WTC11 (cell line): Measurements from ENCODE around the gene SLC13A3. TPM values are rescaled to one million over a fixed set of nuclear protein-coding genes. Genes with fewer than 3 reads are reported as not detected.

Source experiments
- ATAC-seq: fragments of 200-7000 bp; cut with Tn5 transposase; 2 replicates; pipeline ENCODE4 v1.10.0; 2021; ENCODE audit warnings: mild to moderate bottlenecking, moderate library complexity
- CTCF ChIA-PET: fragments of 300-600 bp; sonication (Branson Sonifier 250); formaldehyde crosslinking; loops from one replicate; lab custom pipeline; 2021; ENCODE audit warnings: antibody characterized with exemption; lab: Charles Lee
- POLR2A ChIA-PET: fragments of 350-600 bp; sonication (Branson Sonifier 250); formaldehyde crosslinking; loops from one replicate; lab custom pipeline; 2021; ENCODE audit warnings: antibody characterized with exemption; lab: Charles Lee
- DNase-seq: peaks from one replicate; pipeline ENCODE4 v3.0.0; 2021; ENCODE audit warnings: low spot score
- H3K27ac Mint-ChIP-seq: 2 replicates; pipeline ENCODE4 v1.8.0; 2021; ENCODE audit warnings: mixed read lengths
- H3K27me3 Mint-ChIP-seq: 2 replicates; pipeline ENCODE4 v1.8.0; 2021; ENCODE audit warnings: low read depth, mild to moderate bottlenecking, moderate library complexity, mixed read lengths
- H3K36me3 Mint-ChIP-seq: 2 replicates; pipeline ENCODE4 v1.8.0; 2021; ENCODE audit warnings: mixed read lengths
- H3K4me1 Mint-ChIP-seq: 2 replicates; pipeline ENCODE4 v1.8.0; 2022; ENCODE audit warnings: mixed read lengths
- H3K4me3 Mint-ChIP-seq: 2 replicates; pipeline ENCODE4 v1.8.0; 2021; ENCODE audit warnings: mild to moderate bottlenecking, moderate library complexity, mixed read lengths
- H3K9me3 Mint-ChIP-seq: 2 replicates; pipeline ENCODE4 v1.8.0; 2021; ENCODE audit warnings: mixed read lengths
- ELF4 ChIP-seq: sonication (generic); formaldehyde crosslinking; IDR thresholded peaks from 2 replicates; pipeline ENCODE4 v1.8.1; 2022; ENCODE audit warnings: low read depth, mild to moderate bottlenecking, moderate library complexity, missing genetic modification reagents
- ETV6 ChIP-seq: sonication (generic); formaldehyde crosslinking; IDR thresholded peaks from 2 replicates; pipeline ENCODE4 v1.8.1; 2022; ENCODE audit warnings: mild to moderate bottlenecking, missing genetic modification reagents
- FOXJ3 ChIP-seq: sonication (generic); formaldehyde crosslinking; IDR thresholded peaks from 2 replicates; pipeline ENCODE4 v1.9.0; 2021; ENCODE audit warnings: missing genetic modification reagents, mild to moderate bottlenecking, borderline replicate concordance
- IRF2 ChIP-seq: sonication (generic); formaldehyde crosslinking; IDR thresholded peaks from 2 replicates; pipeline ENCODE4 v1.8.0; 2022; ENCODE audit warnings: low read depth, missing genetic modification reagents, borderline replicate concordance
- NFE2L1 ChIP-seq: sonication (generic); formaldehyde crosslinking; IDR thresholded peaks from 2 replicates; pipeline ENCODE4 v1.8.1; 2023; ENCODE audit warnings: missing genetic modification reagents
- SOX15 ChIP-seq: fragments of 250-450 bp; sonication (Bioruptor Pico); IDR thresholded peaks from 2 replicates; pipeline ENCODE4 v1.9.0; 2021; ENCODE audit warnings: mild to moderate bottlenecking
- ZNF121 ChIP-seq: sonication (generic); formaldehyde crosslinking; IDR thresholded peaks from 2 replicates; pipeline ENCODE4 v1.8.0; 2023; ENCODE audit warnings: missing genetic modification reagents
- ZNF671 ChIP-seq: fragments of 250-450 bp; sonication (Bioruptor Pico); IDR thresholded peaks from 2 replicates; pipeline ENCODE4 v1.8.0; 2021; ENCODE audit warnings: mild to moderate bottlenecking
- total RNA-seq: library from RNA; stranded (reverse); gene quantifications from 3 replicates; pipeline ENCODE4 v1.2.3, GENCODE V29; 2021
- TF ChIP-seq, protein P1 (sequence below): sonication (generic); formaldehyde crosslinking; conservative IDR thresholded peaks from 2 replicates; pipeline ENCODE4 v1.8.1; 2022; ENCODE audit warnings: mild to moderate bottlenecking, missing genetic modification reagents
- TF ChIP-seq, protein P2 (sequence below): fragments of 250-450 bp; sonication (Bioruptor Pico); IDR thresholded peaks from 2 replicates; pipeline ENCODE4 v2.1.2; 2022; ENCODE audit warnings: mild to moderate bottlenecking, moderate library complexity
- TF ChIP-seq, protein P3 (sequence below): sonication (generic); formaldehyde crosslinking; IDR thresholded peaks from 2 replicates; pipeline ENCODE4 v1.8.1; 2023; ENCODE audit warnings: mild to moderate bottlenecking, moderate library complexity, missing genetic modification reagents
- TF ChIP-seq, protein P4 (sequence below): sonication (generic); formaldehyde crosslinking; IDR thresholded peaks from 2 replicates; pipeline ENCODE4 v1.8.0; 2022; ENCODE audit warnings: mild to moderate bottlenecking, missing genetic modification reagents
- TF ChIP-seq, protein P5 (sequence below): sonication (generic); formaldehyde crosslinking; IDR thresholded peaks from 2 replicates; pipeline ENCODE4 v1.8.0; 2023; ENCODE audit warnings: missing genetic modification reagents
- TF ChIP-seq, protein P6 (sequence below): fragments of 250-450 bp; sonication (Bioruptor Pico); IDR thresholded peaks from 2 replicates; pipeline ENCODE4 v1.9.0; 2021; ENCODE audit warnings: mild to moderate bottlenecking
- TF ChIP-seq, protein P7 (sequence below): fragments of 200-600 bp; IDR thresholded peaks from 2 replicates; pipeline ENCODE4 v1.8.0; 2022; ENCODE audit warnings: antibody characterized with exemption
- TF ChIP-seq, protein P8 (sequence below): sonication (generic); formaldehyde crosslinking; IDR thresholded peaks from 2 replicates; pipeline ENCODE4 v1.8.0; 2022; ENCODE audit warnings: missing genetic modification reagents

SLC13A3 gene
- total RNA-seq, 1 experiment from 2014 or later = 10.6 TPM

DNA sequence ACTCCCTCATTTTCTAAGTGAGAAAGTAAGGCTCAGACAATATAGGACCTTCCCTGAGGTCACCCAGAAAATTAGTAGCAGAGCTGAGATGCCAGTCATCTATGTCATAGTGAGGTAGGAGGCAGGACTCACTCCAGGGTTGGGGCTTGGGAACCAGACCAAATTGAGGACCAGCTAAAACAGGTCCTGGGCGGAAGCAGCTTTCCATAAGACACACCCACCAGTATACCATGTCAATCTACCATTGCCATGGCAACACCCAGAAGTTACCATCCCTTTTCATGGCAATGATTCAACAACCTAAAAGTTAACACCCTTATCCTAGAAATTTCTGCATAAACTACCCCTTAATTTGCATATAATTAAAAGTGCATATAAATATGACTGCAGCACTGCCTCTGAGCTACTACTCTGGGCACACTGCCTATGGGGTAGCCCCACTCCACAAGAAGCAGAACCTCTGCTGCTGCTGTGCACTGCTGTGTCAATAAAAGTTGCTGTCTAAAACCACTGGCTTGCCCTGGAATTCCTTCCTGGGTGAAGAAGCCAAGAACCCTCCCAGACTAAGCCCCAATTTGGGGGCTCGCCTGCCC is 70.5 kb downstream of the SLC13A3 start:
- DNase-seq (no peak), ATAC-seq (no peak)
- peaks cover 2% of the 10 kb centered on the region; the same call in 1 of the 2 replicates for H3K27me3 Mint-ChIP-seq
- ChIA-PET POLR2A (no interaction called here), CTCF (interaction anchor here (3.8 kb wide), 1 partner anchor 18 kb away, joined by 34 read pairs; no protein-coding TSS in a partner anchor)
- peaks cover 23% of the 10 kb centered on the region for H3K9me3 Mint-ChIP-seq
- H3K36me3 Mint-ChIP-seq = peaks cover 22% of the 10 kb centered on the region
- peaks cover 26% of the 10 kb centered on the region for H3K4me1 Mint-ChIP-seq
- H3K4me3 Mint-ChIP-seq = no peak overlapping the region
- no peak overlapping the region for H3K27ac Mint-ChIP-seq
- TF ChIP-seq SOX15 (CRISPR knock-in tag) = no peak

DNA sequence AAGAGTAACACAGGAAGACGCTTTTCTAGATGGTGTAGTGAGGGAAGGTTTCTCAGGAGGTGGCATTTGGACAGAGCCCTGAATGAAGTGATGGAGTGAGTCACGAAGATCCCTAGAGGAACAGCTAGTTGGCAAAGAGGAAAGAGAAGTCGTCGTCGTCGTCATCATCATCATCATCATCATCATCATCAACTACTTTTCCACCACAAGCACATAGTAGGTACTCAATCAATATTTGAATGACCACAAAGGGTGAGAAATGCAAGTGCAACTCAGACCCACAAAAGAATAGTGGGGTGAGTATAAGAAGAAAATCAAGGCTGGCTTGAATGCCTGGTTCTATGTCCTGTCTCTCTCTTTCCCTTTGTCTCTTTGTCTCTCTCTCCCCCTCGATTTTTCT is 72.5 kb downstream of the SLC13A3 start:
- no peak for DNase-seq
- peaks cover 11% of the 10 kb centered on the region for H3K4me1 Mint-ChIP-seq

DNA sequence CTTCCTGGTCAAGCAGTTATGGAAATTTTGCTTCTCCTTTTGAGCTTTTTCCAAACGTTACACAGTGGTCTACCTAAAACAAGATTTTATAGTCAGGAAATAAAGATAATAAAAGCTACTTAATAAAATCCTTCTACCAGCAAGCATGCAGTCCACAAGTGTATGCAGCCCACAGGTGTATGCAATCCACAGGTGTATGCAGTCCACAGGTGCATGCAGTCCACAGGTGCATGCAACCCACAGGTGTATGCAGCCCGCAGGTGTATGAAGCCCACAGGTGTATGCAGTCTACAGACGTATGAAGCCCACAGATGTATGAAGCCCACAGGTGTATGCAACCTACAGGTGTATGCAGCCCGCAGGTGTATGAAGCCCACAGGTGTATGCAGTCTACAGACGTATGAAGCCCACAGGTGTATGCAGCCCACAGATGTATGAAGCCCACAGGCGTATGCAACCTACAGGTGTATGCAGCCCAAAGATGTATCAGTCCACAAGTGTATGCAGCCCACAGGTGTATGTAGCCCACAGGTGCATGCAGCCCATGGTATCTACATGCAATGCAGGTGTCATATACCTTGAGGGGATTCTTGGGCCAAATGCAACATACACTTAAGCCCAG is 74.4 kb downstream of the SLC13A3 start:
- Mint-ChIP-seq H3K27ac (no peak overlapping the region), H3K4me3 (no peak overlapping the region), H3K36me3 (peaks cover 18% of the 10 kb centered on the region), H3K27me3 (no peaks in the 10 kb centered on the region), H3K9me3 (peaks cover 23% of the 10 kb centered on the region), H3K4me1 (no peaks in the 10 kb centered on the region)
- CTCF ChIA-PET = no interaction called here
- ATAC-seq (no peak), DNase-seq (no peak)
- POLR2A ChIA-PET = no interaction called here
- no peak for TF ChIP-seq SOX15 (CRISPR knock-in tag)
- TF ChIP-seq, protein P1, sequence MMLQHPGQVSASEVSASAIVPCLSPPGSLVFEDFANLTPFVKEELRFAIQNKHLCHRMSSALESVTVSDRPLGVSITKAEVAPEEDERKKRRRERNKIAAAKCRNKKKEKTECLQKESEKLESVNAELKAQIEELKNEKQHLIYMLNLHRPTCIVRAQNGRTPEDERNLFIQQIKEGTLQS = no peak
- TF ChIP-seq, protein P2, sequence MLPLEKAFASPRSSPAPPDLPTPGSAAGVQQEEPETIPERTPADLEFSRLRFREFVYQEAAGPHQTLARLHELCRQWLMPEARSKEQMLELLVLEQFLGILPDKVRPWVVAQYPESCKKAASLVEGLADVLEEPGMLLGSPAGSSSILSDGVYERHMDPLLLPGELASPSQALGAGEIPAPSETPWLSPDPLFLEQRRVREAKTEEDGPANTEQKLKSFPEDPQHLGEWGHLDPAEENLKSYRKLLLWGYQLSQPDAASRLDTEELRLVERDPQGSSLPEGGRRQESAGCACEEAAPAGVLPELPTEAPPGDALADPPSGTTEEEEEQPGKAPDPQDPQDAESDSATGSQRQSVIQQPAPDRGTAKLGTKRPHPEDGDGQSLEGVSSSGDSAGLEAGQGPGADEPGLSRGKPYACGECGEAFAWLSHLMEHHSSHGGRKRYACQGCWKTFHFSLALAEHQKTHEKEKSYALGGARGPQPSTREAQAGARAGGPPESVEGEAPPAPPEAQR (CRISPR knock-in tag) = no peak
- no peak for TF ChIP-seq ETV6
- no peak for TF ChIP-seq IRF2 (CRISPR knock-in tag)
- TF ChIP-seq, protein P3, sequence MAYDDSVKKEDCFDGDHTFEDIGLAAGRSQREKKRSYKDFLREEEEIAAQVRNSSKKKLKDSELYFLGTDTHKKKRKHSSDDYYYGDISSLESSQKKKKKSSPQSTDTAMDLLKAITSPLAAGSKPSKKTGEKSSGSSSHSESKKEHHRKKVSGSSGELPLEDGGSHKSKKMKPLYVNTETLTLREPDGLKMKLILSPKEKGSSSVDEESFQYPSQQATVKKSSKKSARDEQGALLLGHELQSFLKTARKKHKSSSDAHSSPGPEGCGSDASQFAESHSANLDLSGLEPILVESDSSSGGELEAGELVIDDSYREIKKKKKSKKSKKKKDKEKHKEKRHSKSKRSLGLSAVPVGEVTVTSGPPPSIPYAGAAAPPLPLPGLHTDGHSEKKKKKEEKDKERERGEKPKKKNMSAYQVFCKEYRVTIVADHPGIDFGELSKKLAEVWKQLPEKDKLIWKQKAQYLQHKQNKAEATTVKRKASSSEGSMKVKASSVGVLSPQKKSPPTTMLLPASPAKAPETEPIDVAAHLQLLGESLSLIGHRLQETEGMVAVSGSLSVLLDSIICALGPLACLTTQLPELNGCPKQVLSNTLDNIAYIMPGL (CRISPR knock-in tag) = no peak
- TF ChIP-seq, protein P4, sequence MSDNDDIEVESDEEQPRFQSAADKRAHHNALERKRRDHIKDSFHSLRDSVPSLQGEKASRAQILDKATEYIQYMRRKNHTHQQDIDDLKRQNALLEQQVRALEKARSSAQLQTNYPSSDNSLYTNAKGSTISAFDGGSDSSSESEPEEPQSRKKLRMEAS = no peak
- no peak for TF ChIP-seq NFE2L1 (CRISPR knock-in tag)
- TF ChIP-seq, protein P5, sequence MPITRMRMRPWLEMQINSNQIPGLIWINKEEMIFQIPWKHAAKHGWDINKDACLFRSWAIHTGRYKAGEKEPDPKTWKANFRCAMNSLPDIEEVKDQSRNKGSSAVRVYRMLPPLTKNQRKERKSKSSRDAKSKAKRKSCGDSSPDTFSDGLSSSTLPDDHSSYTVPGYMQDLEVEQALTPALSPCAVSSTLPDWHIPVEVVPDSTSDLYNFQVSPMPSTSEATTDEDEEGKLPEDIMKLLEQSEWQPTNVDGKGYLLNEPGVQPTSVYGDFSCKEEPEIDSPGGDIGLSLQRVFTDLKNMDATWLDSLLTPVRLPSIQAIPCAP (CRISPR knock-in tag) = no peak
- no peak for TF ChIP-seq ELF4
- TF ChIP-seq ZNF671 (CRISPR knock-in tag) = no peak
- TF ChIP-seq, protein P6, sequence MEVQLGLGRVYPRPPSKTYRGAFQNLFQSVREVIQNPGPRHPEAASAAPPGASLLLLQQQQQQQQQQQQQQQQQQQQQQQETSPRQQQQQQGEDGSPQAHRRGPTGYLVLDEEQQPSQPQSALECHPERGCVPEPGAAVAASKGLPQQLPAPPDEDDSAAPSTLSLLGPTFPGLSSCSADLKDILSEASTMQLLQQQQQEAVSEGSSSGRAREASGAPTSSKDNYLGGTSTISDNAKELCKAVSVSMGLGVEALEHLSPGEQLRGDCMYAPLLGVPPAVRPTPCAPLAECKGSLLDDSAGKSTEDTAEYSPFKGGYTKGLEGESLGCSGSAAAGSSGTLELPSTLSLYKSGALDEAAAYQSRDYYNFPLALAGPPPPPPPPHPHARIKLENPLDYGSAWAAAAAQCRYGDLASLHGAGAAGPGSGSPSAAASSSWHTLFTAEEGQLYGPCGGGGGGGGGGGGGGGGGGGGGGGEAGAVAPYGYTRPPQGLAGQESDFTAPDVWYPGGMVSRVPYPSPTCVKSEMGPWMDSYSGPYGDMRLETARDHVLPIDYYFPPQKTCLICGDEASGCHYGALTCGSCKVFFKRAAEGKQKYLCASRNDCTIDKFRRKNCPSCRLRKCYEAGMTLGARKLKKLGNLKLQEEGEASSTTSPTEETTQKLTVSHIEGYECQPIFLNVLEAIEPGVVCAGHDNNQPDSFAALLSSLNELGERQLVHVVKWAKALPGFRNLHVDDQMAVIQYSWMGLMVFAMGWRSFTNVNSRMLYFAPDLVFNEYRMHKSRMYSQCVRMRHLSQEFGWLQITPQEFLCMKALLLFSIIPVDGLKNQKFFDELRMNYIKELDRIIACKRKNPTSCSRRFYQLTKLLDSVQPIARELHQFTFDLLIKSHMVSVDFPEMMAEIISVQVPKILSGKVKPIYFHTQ = no peak
- TF ChIP-seq, protein P7, sequence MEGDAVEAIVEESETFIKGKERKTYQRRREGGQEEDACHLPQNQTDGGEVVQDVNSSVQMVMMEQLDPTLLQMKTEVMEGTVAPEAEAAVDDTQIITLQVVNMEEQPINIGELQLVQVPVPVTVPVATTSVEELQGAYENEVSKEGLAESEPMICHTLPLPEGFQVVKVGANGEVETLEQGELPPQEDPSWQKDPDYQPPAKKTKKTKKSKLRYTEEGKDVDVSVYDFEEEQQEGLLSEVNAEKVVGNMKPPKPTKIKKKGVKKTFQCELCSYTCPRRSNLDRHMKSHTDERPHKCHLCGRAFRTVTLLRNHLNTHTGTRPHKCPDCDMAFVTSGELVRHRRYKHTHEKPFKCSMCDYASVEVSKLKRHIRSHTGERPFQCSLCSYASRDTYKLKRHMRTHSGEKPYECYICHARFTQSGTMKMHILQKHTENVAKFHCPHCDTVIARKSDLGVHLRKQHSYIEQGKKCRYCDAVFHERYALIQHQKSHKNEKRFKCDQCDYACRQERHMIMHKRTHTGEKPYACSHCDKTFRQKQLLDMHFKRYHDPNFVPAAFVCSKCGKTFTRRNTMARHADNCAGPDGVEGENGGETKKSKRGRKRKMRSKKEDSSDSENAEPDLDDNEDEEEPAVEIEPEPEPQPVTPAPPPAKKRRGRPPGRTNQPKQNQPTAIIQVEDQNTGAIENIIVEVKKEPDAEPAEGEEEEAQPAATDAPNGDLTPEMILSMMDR = no peak

More for the DNA sequence above, 72.5 kb downstream of the SLC13A3 start:
- no peak overlapping the region for H3K27ac Mint-ChIP-seq
- H3K27me3 Mint-ChIP-seq = peaks cover 2% of the 10 kb centered on the region; the same call in 1 of the 2 replicates
- no peak for TF ChIP-seq FOXJ3 (CRISPR knock-in tag)
- TF ChIP-seq, protein P8, sequence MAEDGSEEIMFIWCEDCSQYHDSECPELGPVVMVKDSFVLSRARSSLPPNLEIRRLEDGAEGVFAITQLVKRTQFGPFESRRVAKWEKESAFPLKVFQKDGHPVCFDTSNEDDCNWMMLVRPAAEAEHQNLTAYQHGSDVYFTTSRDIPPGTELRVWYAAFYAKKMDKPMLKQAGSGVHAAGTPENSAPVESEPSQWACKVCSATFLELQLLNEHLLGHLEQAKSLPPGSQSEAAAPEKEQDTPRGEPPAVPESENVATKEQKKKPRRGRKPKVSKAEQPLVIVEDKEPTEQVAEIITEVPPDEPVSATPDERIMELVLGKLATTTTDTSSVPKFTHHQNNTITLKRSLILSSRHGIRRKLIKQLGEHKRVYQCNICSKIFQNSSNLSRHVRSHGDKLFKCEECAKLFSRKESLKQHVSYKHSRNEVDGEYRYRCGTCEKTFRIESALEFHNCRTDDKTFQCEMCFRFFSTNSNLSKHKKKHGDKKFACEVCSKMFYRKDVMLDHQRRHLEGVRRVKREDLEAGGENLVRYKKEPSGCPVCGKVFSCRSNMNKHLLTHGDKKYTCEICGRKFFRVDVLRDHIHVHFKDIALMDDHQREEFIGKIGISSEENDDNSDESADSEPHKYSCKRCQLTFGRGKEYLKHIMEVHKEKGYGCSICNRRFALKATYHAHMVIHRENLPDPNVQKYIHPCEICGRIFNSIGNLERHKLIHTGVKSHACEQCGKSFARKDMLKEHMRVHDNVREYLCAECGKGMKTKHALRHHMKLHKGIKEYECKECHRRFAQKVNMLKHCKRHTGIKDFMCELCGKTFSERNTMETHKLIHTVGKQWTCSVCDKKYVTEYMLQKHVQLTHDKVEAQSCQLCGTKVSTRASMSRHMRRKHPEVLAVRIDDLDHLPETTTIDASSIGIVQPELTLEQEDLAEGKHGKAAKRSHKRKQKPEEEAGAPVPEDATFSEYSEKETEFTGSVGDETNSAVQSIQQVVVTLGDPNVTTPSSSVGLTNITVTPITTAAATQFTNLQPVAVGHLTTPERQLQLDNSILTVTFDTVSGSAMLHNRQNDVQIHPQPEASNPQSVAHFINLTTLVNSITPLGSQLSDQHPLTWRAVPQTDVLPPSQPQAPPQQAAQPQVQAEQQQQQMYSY (CRISPR knock-in tag) = no peak
- TF ChIP-seq ZNF121 (CRISPR knock-in tag) = no peak
- peaks cover 22% of the 10 kb centered on the region for H3K36me3 Mint-ChIP-seq
- H3K4me3 Mint-ChIP-seq = no peak overlapping the region
- CTCF ChIA-PET = no interaction called here
- H3K9me3 Mint-ChIP-seq = peaks cover 23% of the 10 kb centered on the region
- POLR2A ChIA-PET = no interaction called here
- ATAC-seq = no peak
